GM20431 (cell line): ENCODE measurements around the gene NDUFS5.
"Not testable (repeated sequence)": the region's sequence is repeated elsewhere in the genome, so short reads cannot be mapped to it uniquely, and the experiment has no call there.

Source experiments
- in situ Hi-C: fragments of 300-500 bp; cut with MseI, MboI; formaldehyde crosslinking; loops from one replicate; pipeline ENCODE4 v1.15.0; 2020; ENCODE audit warnings: low sequenced_read_pairs; ENCODE audit not compliant: unreplicated experiment

The NDUFS5 gene

GRCh38 chr1:39055213-39055710 lies 29.1 kb downstream of the NDUFS5 start:
- in situ Hi-C loops: not testable (repeated sequence)

- in situ Hi-C loops: not testable (repeated sequence)
Observed at GRCh38 chr1:39061516-39061915, 35.4 kb downstream of the NDUFS5 start.

- in situ Hi-C loops: no loop called here
Observed at GRCh38 chr1:39061951-39062350, 35.8 kb downstream of the NDUFS5 start.

- in situ Hi-C loops: no loop called here
Observed at GRCh38 chr1:39063191-39063590, 37.0 kb downstream of the NDUFS5 start.

- in situ Hi-C loops: no loop called here
Observed at GRCh38 chr1:39063775-39064174, 37.6 kb downstream of the NDUFS5 start.

- in situ Hi-C loops: no loop called here
Observed at GRCh38 chr1:39065542-39065941, 39.4 kb downstream of the NDUFS5 start.

GRCh38 chr1:39068227-39068626 lies 42.1 kb downstream of the NDUFS5 start:
- in situ Hi-C loops: not testable (repeated sequence)

GRCh38 chr1:39071557-39071956 lies 45.4 kb downstream of the NDUFS5 start:
- in situ Hi-C loops: not testable (repeated sequence)

- in situ Hi-C loops: no loop called here
Observed at GRCh38 chr1:39076127-39076798, 50.1 kb downstream of the NDUFS5 start.

GRCh38 chr1:39076799-39077148 lies 50.6 kb downstream of the NDUFS5 start:
- in situ Hi-C loops: no loop called here

- in situ Hi-C loops: no loop called here
Observed at GRCh38 chr1:39080269-39080826, 54.2 kb downstream of the NDUFS5 start.

GRCh38 chr1:39080831-39081270 lies 54.7 kb downstream of the NDUFS5 start:
- in situ Hi-C loops: no loop called here

- in situ Hi-C loops: no loop called here
Observed at GRCh38 chr1:39081271-39082009, 55.3 kb downstream of the NDUFS5 start.

GRCh38 chr1:39082010-39082799 lies 56.1 kb downstream of the NDUFS5 start:
- in situ Hi-C loops: no loop called here

GRCh38 chr1:39082811-39083576 lies 56.8 kb downstream of the NDUFS5 start:
- in situ Hi-C loops: no loop called here

- in situ Hi-C loops: no loop called here
Observed at GRCh38 chr1:39084191-39084590, 58.0 kb downstream of the NDUFS5 start.
